ENCODE data around the gene ITGB1BP1. TPM values are rescaled to one million over a fixed set of nuclear protein-coding genes. Genes with fewer than 3 reads are reported as not detected.

The ITGB1BP1 gene
- total and polyA plus RNA-seq, 2 of the 13 experiments (the other 11 are each of a cell fraction or from before 2014, with no cell fraction given) = 106 to 108 TPM

DNA sequence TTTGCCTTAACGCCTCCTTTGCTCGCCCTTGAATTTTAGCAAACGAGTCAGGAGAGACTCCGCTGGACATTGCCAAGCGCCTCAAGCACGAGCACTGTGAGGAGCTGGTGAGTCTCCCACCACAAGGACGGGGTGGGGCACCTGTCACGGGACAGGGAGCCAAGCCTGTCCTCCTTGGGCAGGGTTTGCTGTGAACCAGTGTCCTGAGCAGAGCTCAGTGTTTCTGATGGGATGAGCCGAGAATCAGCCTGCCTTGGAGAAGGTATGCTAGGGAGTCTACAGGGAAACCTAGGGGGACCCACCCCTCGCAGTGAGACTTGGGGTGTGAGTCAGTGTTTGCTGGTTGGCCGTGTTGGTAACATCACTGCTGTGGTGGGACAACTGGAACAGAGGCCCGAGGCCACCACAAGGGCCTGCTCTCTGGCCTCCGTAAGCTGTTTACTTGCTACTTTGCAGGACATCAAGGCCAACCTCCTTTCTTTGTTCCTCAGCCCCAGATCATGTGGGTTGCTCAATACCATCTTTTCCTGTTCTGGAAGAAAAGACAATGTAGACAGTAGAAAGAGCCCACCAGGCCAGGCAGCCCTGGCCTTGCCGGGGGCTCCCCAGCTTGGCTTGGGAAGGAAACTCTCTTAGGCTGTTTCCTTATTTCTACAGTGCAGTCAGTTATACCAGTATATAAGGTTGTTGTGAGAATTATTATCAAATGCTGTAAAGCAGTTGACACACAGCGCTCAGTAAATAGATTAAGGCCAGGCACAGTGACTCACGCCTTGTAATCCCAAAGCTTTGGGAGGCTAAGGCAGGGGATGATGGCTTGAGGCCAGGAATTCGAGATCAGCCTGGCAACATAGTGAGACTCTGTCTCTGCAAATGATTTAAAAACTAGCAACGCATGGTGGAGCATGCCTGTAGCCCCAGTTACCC is 42.4 kb downstream of the ITGB1BP1 start (continued):
- TF ChIP-seq CSRNP1 (CRISPR knock-in tag; IDR thresholded peaks at IDR 0.05) (no peak), ZBTB42 (CRISPR knock-in tag; IDR thresholded peaks at IDR 0.05) (no peak; the same call in 1 of the 2 replicates), ZNF317 (CRISPR knock-in tag; IDR thresholded peaks at IDR 0.05) (0 out of 2 replicates have a peak, but pooled peaks have one; percentile 55), BRD4 (CRISPR knock-in tag; IDR thresholded peaks at IDR 0.05) (no peak), THYN1 (CRISPR knock-in tag; IDR thresholded peaks at IDR 0.05; ENCODE audit: borderline replicate concordance, low read depth) (no peak), ZBTB2 (CRISPR knock-in tag; IDR thresholded peaks at IDR 0.05; ENCODE audit: low read depth) (no peak), SALL1 (CRISPR knock-in tag; IDR thresholded peaks at IDR 0.05) (peak; percentile 71), FOXA1 (IDR thresholded peaks at IDR 0.05) (0 out of 2 replicates have a peak, but pooled peaks have one; percentile 34), FOXA1 (CRISPR knock-in tag; IDR thresholded peaks at IDR 0.05) (peak; percentile 68), HNF1A (IDR thresholded peaks at IDR 0.05; ENCODE audit: low read depth) (0 out of 2 replicates have a peak, but pooled peaks have one; percentile 19), HNF1A (CRISPR knock-in tag; IDR thresholded peaks at IDR 0.05; ENCODE audit: borderline replicate concordance) (0 out of 2 replicates have a peak, but pooled peaks have one; percentile 34), ZNF296 (CRISPR knock-in tag; conservative IDR thresholded peaks at IDR 0.05) (no peak), STAT5B (CRISPR knock-in tag; IDR thresholded peaks at IDR 0.05) (no peak)
- TF ChIP-seq, protein P1, sequence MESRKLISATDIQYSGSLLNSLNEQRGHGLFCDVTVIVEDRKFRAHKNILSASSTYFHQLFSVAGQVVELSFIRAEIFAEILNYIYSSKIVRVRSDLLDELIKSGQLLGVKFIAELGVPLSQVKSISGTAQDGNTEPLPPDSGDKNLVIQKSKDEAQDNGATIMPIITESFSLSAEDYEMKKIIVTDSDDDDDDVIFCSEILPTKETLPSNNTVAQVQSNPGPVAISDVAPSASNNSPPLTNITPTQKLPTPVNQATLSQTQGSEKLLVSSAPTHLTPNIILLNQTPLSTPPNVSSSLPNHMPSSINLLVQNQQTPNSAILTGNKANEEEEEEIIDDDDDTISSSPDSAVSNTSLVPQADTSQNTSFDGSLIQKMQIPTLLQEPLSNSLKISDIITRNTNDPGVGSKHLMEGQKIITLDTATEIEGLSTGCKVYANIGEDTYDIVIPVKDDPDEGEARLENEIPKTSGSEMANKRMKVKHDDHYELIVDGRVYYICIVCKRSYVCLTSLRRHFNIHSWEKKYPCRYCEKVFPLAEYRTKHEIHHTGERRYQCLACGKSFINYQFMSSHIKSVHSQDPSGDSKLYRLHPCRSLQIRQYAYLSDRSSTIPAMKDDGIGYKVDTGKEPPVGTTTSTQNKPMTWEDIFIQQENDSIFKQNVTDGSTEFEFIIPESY (CRISPR knock-in tag; IDR thresholded peaks at IDR 0.05) = peak; percentile 92
- TF ChIP-seq, protein P2, sequence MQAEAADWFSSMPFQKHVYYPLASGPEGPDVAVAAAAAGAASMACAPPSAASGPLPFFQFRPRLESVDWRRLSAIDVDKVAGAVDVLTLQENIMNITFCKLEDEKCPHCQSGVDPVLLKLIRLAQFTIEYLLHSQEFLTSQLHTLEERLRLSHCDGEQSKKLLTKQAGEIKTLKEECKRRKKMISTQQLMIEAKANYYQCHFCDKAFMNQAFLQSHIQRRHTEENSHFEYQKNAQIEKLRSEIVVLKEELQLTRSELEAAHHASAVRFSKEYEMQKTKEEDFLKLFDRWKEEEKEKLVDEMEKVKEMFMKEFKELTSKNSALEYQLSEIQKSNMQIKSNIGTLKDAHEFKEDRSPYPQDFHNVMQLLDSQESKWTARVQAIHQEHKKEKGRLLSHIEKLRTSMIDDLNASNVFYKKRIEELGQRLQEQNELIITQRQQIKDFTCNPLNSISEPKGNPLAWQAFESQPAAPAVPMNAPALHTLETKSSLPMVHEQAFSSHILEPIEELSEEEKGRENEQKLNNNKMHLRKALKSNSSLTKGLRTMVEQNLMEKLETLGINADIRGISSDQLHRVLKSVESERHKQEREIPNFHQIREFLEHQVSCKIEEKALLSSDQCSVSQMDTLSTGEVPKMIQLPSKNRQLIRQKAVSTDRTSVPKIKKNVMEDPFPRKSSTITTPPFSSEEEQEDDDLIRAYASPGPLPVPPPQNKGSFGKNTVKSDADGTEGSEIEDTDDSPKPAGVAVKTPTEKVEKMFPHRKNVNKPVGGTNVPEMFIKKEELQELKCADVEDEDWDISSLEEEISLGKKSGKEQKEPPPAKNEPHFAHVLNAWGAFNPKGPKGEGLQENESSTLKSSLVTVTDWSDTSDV (CRISPR knock-in tag; IDR thresholded peaks at IDR 0.05) = no peak

All from HepG2 (cell line).